WTC11 (cell line): ENCODE results near the gene MTMR3. TPM values are rescaled to one million over a fixed set of nuclear protein-coding genes. Genes with fewer than 3 reads are reported as not detected.

ENCODE experiments used
- ATAC-seq: fragments of 200-7000 bp; cut with Tn5 transposase; 2 replicates; pipeline ENCODE4 v1.10.0; 2021; ENCODE audit warnings: mild to moderate bottlenecking, moderate library complexity
- CTCF ChIA-PET: fragments of 300-600 bp; sonication (Branson Sonifier 250); formaldehyde crosslinking; loops from one replicate; lab custom pipeline; 2021; ENCODE audit warnings: antibody characterized with exemption; lab: Charles Lee
- POLR2A ChIA-PET: fragments of 350-600 bp; sonication (Branson Sonifier 250); formaldehyde crosslinking; loops from one replicate; lab custom pipeline; 2021; ENCODE audit warnings: antibody characterized with exemption; lab: Charles Lee
- DNase-seq: peaks from one replicate; pipeline ENCODE4 v3.0.0; 2021; ENCODE audit warnings: low spot score
- H3K27ac Mint-ChIP-seq: 2 replicates; pipeline ENCODE4 v1.8.0; 2021; ENCODE audit warnings: mixed read lengths
- H3K27me3 Mint-ChIP-seq: 2 replicates; pipeline ENCODE4 v1.8.0; 2021; ENCODE audit warnings: low read depth, mild to moderate bottlenecking, moderate library complexity, mixed read lengths
- H3K36me3 Mint-ChIP-seq: 2 replicates; pipeline ENCODE4 v1.8.0; 2021; ENCODE audit warnings: mixed read lengths
- H3K4me1 Mint-ChIP-seq: 2 replicates; pipeline ENCODE4 v1.8.0; 2022; ENCODE audit warnings: mixed read lengths
- H3K4me3 Mint-ChIP-seq: 2 replicates; pipeline ENCODE4 v1.8.0; 2021; ENCODE audit warnings: mild to moderate bottlenecking, moderate library complexity, mixed read lengths
- H3K9me3 Mint-ChIP-seq: 2 replicates; pipeline ENCODE4 v1.8.0; 2021; ENCODE audit warnings: mixed read lengths
- CBFB ChIP-seq: sonication (generic); formaldehyde crosslinking; IDR thresholded peaks from 2 replicates; pipeline ENCODE4 v1.8.1; 2022; ENCODE audit warnings: mild to moderate bottlenecking, low read depth, missing genetic modification reagents
- CREB1 ChIP-seq: sonication (generic); formaldehyde crosslinking; IDR thresholded peaks from 2 replicates; pipeline ENCODE4 v1.8.0; 2023; ENCODE audit warnings: mild to moderate bottlenecking, missing genetic modification reagents
- FOXP1 ChIP-seq: sonication (generic); formaldehyde crosslinking; IDR thresholded peaks from 2 replicates; pipeline ENCODE4 v1.8.0; 2022; ENCODE audit warnings: missing genetic modification reagents, mild to moderate bottlenecking, moderate library complexity, borderline replicate concordance
- GTF2I ChIP-seq: fragments of 250-450 bp; sonication (Bioruptor Pico); conservative IDR thresholded peaks from 2 replicates; pipeline ENCODE4 v1.4.0; 2021; ENCODE audit warnings: mild to moderate bottlenecking
- IRF2 ChIP-seq: sonication (generic); formaldehyde crosslinking; IDR thresholded peaks from 2 replicates; pipeline ENCODE4 v1.8.0; 2022; ENCODE audit warnings: low read depth, missing genetic modification reagents, borderline replicate concordance
- JUN ChIP-seq: sonication (generic); formaldehyde crosslinking; IDR thresholded peaks from 2 replicates; pipeline ENCODE4 v1.8.0; 2023; ENCODE audit warnings: mild to moderate bottlenecking, missing genetic modification reagents
- MXD4 ChIP-seq: fragments of 250-450 bp; sonication (Bioruptor Pico); IDR thresholded peaks from 2 replicates; pipeline ENCODE4 v1.8.0; 2021; ENCODE audit warnings: mild to moderate bottlenecking, moderate library complexity, borderline replicate concordance
- NFATC4 ChIP-seq: fragments of 250-450 bp; sonication (Bioruptor Pico); IDR thresholded peaks from 2 replicates; pipeline ENCODE4 v1.9.0; 2021; ENCODE audit warnings: mild to moderate bottlenecking
- OVOL2 ChIP-seq: fragments of 250-450 bp; sonication (Bioruptor Pico); IDR thresholded peaks from 2 replicates; pipeline ENCODE4 v1.9.0; 2021; ENCODE audit warnings: mild to moderate bottlenecking, borderline replicate concordance
- PRRX2 ChIP-seq: fragments of 250-450 bp; sonication (Bioruptor Pico); IDR thresholded peaks from 2 replicates; pipeline ENCODE4 v1.8.0; 2021; ENCODE audit warnings: mild to moderate bottlenecking
- SMAD4 ChIP-seq: sonication (generic); formaldehyde crosslinking; IDR thresholded peaks from 2 replicates; pipeline ENCODE4 v1.8.0; 2022; ENCODE audit warnings: mild to moderate bottlenecking, missing genetic modification reagents
- TEAD1 ChIP-seq: sonication (generic); formaldehyde crosslinking; IDR thresholded peaks from 2 replicates; pipeline ENCODE4 v1.8.0; 2022; ENCODE audit warnings: mild to moderate bottlenecking, missing genetic modification reagents
- TP53 ChIP-seq: sonication (generic); formaldehyde crosslinking; IDR thresholded peaks from 2 replicates; pipeline ENCODE4 v1.8.1; 2023; ENCODE audit warnings: mild to moderate bottlenecking, missing genetic modification reagents
- ZNF121 ChIP-seq: sonication (generic); formaldehyde crosslinking; IDR thresholded peaks from 2 replicates; pipeline ENCODE4 v1.8.0; 2023; ENCODE audit warnings: missing genetic modification reagents
- ZNF138 ChIP-seq: sonication (generic); formaldehyde crosslinking; conservative IDR thresholded peaks from 2 replicates; pipeline ENCODE4 v1.8.1; 2022; ENCODE audit warnings: mild to moderate bottlenecking, moderate library complexity, missing genetic modification reagents
- ZNF232 ChIP-seq: sonication (generic); formaldehyde crosslinking; IDR thresholded peaks from 2 replicates; pipeline ENCODE4 v1.8.0; 2022; ENCODE audit warnings: mild to moderate bottlenecking, missing genetic modification reagents
- ZNF671 ChIP-seq: fragments of 250-450 bp; sonication (Bioruptor Pico); IDR thresholded peaks from 2 replicates; pipeline ENCODE4 v1.8.0; 2021; ENCODE audit warnings: mild to moderate bottlenecking
- total RNA-seq: library from RNA; stranded (reverse); gene quantifications from 3 replicates; pipeline ENCODE4 v1.2.3, GENCODE V29; 2021
- TF ChIP-seq, protein P1 (sequence below): sonication (generic); formaldehyde crosslinking; IDR thresholded peaks from 2 replicates; pipeline ENCODE4 v1.8.0; 2022; ENCODE audit warnings: missing genetic modification reagents
- TF ChIP-seq, protein P2 (sequence below): sonication (generic); formaldehyde crosslinking; conservative IDR thresholded peaks from 2 replicates; pipeline ENCODE4 v1.8.1; 2022; ENCODE audit warnings: mild to moderate bottlenecking, missing genetic modification reagents
- TF ChIP-seq, protein P3 (sequence below): sonication (generic); formaldehyde crosslinking; IDR thresholded peaks from 2 replicates; pipeline ENCODE4 v1.8.1; 2022; ENCODE audit warnings: missing genetic modification reagents, borderline replicate concordance
- TF ChIP-seq, protein P4 (sequence below): sonication (generic); formaldehyde crosslinking; IDR thresholded peaks from 2 replicates; pipeline ENCODE4 v1.8.0; 2022; ENCODE audit warnings: mild to moderate bottlenecking, missing genetic modification reagents
- TF ChIP-seq, protein P5 (sequence below): fragments of 250-450 bp; sonication (Bioruptor Pico); IDR thresholded peaks from 2 replicates; pipeline ENCODE4 v2.1.2; 2022; ENCODE audit warnings: mild to moderate bottlenecking, moderate library complexity
- TF ChIP-seq, protein P6 (sequence below): sonication (generic); formaldehyde crosslinking; IDR thresholded peaks from 2 replicates; pipeline ENCODE4 v1.8.1; 2023; ENCODE audit warnings: mild to moderate bottlenecking, missing genetic modification reagents, moderate library complexity
- TF ChIP-seq, protein P7 (sequence below): sonication (generic); formaldehyde crosslinking; IDR thresholded peaks from 2 replicates; pipeline ENCODE4 v1.8.0; 2023; ENCODE audit warnings: mild to moderate bottlenecking, missing genetic modification reagents

MTMR3 gene
- total RNA-seq, 1 experiment from 2014 or later = 19.2 TPM

DNA sequence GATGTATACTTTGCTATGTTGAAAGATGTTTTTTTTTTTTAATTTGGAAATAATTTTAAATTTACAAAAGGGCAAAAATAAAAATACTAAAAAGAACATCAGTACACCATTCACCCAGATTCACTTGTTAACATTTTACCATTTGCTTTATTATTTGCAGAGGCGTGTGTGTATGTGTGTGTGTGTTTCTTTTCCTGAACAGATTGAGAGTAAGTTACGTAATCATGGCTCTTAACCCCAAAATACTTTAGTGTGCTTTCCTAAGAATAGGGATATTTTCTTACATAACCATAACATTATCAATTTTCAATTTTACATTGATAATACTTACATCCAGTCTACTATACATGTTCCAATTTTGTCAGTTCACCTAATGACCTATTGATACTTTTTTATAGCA is 105.7 kb downstream of the MTMR3 start:
- TF ChIP-seq, protein P1, sequence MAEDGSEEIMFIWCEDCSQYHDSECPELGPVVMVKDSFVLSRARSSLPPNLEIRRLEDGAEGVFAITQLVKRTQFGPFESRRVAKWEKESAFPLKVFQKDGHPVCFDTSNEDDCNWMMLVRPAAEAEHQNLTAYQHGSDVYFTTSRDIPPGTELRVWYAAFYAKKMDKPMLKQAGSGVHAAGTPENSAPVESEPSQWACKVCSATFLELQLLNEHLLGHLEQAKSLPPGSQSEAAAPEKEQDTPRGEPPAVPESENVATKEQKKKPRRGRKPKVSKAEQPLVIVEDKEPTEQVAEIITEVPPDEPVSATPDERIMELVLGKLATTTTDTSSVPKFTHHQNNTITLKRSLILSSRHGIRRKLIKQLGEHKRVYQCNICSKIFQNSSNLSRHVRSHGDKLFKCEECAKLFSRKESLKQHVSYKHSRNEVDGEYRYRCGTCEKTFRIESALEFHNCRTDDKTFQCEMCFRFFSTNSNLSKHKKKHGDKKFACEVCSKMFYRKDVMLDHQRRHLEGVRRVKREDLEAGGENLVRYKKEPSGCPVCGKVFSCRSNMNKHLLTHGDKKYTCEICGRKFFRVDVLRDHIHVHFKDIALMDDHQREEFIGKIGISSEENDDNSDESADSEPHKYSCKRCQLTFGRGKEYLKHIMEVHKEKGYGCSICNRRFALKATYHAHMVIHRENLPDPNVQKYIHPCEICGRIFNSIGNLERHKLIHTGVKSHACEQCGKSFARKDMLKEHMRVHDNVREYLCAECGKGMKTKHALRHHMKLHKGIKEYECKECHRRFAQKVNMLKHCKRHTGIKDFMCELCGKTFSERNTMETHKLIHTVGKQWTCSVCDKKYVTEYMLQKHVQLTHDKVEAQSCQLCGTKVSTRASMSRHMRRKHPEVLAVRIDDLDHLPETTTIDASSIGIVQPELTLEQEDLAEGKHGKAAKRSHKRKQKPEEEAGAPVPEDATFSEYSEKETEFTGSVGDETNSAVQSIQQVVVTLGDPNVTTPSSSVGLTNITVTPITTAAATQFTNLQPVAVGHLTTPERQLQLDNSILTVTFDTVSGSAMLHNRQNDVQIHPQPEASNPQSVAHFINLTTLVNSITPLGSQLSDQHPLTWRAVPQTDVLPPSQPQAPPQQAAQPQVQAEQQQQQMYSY (CRISPR knock-in tag) = no peak
- TF ChIP-seq CREB1 (CRISPR knock-in tag) = no peak
- no peak for TF ChIP-seq SMAD4
- TF ChIP-seq, protein P2, sequence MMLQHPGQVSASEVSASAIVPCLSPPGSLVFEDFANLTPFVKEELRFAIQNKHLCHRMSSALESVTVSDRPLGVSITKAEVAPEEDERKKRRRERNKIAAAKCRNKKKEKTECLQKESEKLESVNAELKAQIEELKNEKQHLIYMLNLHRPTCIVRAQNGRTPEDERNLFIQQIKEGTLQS = no peak
- no peak for TF ChIP-seq NFATC4
- TF ChIP-seq, protein P3, sequence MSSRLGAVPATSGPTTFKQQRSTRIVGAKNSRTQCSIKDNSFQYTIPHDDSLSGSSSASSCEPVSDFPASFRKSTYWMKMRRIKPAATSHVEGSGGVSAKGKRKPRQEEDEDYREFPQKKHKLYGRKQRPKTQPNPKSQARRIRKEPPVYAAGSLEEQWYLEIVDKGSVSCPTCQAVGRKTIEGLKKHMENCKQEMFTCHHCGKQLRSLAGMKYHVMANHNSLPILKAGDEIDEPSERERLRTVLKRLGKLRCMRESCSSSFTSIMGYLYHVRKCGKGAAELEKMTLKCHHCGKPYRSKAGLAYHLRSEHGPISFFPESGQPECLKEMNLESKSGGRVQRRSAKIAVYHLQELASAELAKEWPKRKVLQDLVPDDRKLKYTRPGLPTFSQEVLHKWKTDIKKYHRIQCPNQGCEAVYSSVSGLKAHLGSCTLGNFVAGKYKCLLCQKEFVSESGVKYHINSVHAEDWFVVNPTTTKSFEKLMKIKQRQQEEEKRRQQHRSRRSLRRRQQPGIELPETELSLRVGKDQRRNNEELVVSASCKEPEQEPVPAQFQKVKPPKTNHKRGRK (CRISPR knock-in tag) = no peak
- no peak for TF ChIP-seq FOXP1 (CRISPR knock-in tag)
- TF ChIP-seq, protein P4, sequence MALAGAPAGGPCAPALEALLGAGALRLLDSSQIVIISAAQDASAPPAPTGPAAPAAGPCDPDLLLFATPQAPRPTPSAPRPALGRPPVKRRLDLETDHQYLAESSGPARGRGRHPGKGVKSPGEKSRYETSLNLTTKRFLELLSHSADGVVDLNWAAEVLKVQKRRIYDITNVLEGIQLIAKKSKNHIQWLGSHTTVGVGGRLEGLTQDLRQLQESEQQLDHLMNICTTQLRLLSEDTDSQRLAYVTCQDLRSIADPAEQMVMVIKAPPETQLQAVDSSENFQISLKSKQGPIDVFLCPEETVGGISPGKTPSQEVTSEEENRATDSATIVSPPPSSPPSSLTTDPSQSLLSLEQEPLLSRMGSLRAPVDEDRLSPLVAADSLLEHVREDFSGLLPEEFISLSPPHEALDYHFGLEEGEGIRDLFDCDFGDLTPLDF (CRISPR knock-in tag) = no peak
- TF ChIP-seq ZNF671 (CRISPR knock-in tag) = no peak
- TF ChIP-seq JUN (CRISPR knock-in tag) = no peak
- no peak for TF ChIP-seq CBFB (CRISPR knock-in tag)
- no peak for TF ChIP-seq ZNF121
- TF ChIP-seq MXD4 (CRISPR knock-in tag) = no peak
- no peak for TF ChIP-seq TP53 (CRISPR knock-in tag)
- no peak for TF ChIP-seq IRF2 (CRISPR knock-in tag)
- TF ChIP-seq, protein P5, sequence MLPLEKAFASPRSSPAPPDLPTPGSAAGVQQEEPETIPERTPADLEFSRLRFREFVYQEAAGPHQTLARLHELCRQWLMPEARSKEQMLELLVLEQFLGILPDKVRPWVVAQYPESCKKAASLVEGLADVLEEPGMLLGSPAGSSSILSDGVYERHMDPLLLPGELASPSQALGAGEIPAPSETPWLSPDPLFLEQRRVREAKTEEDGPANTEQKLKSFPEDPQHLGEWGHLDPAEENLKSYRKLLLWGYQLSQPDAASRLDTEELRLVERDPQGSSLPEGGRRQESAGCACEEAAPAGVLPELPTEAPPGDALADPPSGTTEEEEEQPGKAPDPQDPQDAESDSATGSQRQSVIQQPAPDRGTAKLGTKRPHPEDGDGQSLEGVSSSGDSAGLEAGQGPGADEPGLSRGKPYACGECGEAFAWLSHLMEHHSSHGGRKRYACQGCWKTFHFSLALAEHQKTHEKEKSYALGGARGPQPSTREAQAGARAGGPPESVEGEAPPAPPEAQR (CRISPR knock-in tag) = no peak
- TF ChIP-seq GTF2I (CRISPR knock-in tag) = no peak
- TF ChIP-seq PRRX2 (CRISPR knock-in tag) = no peak
- TF ChIP-seq ZNF232 (CRISPR knock-in tag) = no peak
- TF ChIP-seq ZNF138 (CRISPR knock-in tag) = no peak
- Mint-ChIP-seq H3K4me1 (peaks cover 31% of the 10 kb centered on the region), H3K36me3 (peaks cover 5% of the 10 kb centered on the region; the same call in 1 of the 2 replicates), H3K27ac (no peak overlapping the region), H3K4me3 (no peak overlapping the region), H3K27me3 (no peaks in the 10 kb centered on the region), H3K9me3 (no peaks in the 10 kb centered on the region)
- ATAC-seq = no peak
- ChIA-PET CTCF (no interaction called here), POLR2A (no interaction called here)
- no peak for DNase-seq

DNA sequence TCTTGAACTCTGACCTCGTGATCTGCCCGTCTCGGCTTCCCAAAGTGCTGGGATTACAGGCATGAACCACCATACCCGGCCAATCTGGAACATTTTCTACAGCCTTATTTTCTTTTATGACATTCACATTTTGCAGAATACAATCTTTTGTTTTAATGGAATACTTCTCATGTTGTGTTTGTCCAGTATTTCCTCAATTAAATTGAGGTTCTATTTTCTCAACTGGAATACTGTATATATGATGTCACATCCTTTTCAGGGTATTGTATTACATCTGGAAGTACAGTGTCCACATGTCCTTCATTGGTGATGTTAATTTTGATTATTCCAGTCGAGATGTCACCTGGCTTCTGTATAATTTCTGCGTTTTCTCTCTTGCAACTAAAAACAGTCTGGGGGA is 106.5 kb downstream of the MTMR3 start:
- Mint-ChIP-seq H3K27me3 (no peaks in the 10 kb centered on the region), H3K27ac (no peak overlapping the region), H3K4me3 (no peak overlapping the region), H3K4me1 (peaks cover 35% of the 10 kb centered on the region), H3K9me3 (no peaks in the 10 kb centered on the region), H3K36me3 (peaks cover 5% of the 10 kb centered on the region; the same call in 1 of the 2 replicates)
- CTCF ChIA-PET = no interaction called here
- ATAC-seq (no peak), DNase-seq (no peak)
- POLR2A ChIA-PET = no interaction called here
- TF ChIP-seq, protein P6, sequence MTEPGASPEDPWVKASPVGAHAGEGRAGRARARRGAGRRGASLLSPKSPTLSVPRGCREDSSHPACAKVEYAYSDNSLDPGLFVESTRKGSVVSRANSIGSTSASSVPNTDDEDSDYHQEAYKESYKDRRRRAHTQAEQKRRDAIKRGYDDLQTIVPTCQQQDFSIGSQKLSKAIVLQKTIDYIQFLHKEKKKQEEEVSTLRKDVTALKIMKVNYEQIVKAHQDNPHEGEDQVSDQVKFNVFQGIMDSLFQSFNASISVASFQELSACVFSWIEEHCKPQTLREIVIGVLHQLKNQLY (CRISPR knock-in tag) = no peak
- TF ChIP-seq OVOL2 = no peak
- TF ChIP-seq, protein P4 (CRISPR knock-in tag) = no peak
- TF ChIP-seq, protein P7, sequence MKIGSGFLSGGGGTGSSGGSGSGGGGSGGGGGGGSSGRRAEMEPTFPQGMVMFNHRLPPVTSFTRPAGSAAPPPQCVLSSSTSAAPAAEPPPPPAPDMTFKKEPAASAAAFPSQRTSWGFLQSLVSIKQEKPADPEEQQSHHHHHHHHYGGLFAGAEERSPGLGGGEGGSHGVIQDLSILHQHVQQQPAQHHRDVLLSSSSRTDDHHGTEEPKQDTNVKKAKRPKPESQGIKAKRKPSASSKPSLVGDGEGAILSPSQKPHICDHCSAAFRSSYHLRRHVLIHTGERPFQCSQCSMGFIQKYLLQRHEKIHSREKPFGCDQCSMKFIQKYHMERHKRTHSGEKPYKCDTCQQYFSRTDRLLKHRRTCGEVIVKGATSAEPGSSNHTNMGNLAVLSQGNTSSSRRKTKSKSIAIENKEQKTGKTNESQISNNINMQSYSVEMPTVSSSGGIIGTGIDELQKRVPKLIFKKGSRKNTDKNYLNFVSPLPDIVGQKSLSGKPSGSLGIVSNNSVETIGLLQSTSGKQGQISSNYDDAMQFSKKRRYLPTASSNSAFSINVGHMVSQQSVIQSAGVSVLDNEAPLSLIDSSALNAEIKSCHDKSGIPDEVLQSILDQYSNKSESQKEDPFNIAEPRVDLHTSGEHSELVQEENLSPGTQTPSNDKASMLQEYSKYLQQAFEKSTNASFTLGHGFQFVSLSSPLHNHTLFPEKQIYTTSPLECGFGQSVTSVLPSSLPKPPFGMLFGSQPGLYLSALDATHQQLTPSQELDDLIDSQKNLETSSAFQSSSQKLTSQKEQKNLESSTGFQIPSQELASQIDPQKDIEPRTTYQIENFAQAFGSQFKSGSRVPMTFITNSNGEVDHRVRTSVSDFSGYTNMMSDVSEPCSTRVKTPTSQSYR = no peak
- TF ChIP-seq TEAD1 (CRISPR knock-in tag) = no peak
- TF ChIP-seq ZNF138 (CRISPR knock-in tag) = no peak
